GM12874 (cell line): ENCODE results near the gene UBE2Q1.

Experiments used
- TF ChIP-seq, protein P1 (sequence below): IDR thresholded peaks from 2 replicates; pipeline ENCODE4 v1.5.1; 2011; ENCODE audit warnings: low read depth, mild to moderate bottlenecking, control low read depth, low read length, moderate library complexity; ENCODE audit not compliant: insufficient read depth

Gene UBE2Q1

DNA sequence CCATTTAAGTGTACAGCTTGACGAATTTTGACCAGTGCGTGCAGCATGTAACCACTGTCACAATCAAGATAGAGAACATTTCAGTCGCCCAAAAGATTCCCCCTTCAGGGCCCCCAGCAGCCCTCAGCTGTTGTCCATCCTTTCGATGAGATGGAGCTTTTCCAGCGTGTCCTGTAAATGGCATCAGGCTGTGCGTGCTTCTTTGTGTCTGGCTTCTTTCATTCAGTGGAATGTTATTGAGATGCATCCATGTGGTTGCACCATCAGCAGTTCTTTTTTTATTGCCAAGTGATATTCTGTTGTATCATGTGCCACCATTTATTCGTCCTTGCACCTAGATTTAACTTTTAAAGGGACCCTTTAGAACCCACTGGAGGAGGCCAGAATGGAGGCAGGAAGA, 21.9 kb downstream of the UBE2Q1 start:
- TF ChIP-seq, protein P1, sequence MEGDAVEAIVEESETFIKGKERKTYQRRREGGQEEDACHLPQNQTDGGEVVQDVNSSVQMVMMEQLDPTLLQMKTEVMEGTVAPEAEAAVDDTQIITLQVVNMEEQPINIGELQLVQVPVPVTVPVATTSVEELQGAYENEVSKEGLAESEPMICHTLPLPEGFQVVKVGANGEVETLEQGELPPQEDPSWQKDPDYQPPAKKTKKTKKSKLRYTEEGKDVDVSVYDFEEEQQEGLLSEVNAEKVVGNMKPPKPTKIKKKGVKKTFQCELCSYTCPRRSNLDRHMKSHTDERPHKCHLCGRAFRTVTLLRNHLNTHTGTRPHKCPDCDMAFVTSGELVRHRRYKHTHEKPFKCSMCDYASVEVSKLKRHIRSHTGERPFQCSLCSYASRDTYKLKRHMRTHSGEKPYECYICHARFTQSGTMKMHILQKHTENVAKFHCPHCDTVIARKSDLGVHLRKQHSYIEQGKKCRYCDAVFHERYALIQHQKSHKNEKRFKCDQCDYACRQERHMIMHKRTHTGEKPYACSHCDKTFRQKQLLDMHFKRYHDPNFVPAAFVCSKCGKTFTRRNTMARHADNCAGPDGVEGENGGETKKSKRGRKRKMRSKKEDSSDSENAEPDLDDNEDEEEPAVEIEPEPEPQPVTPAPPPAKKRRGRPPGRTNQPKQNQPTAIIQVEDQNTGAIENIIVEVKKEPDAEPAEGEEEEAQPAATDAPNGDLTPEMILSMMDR = no peak

DNA sequence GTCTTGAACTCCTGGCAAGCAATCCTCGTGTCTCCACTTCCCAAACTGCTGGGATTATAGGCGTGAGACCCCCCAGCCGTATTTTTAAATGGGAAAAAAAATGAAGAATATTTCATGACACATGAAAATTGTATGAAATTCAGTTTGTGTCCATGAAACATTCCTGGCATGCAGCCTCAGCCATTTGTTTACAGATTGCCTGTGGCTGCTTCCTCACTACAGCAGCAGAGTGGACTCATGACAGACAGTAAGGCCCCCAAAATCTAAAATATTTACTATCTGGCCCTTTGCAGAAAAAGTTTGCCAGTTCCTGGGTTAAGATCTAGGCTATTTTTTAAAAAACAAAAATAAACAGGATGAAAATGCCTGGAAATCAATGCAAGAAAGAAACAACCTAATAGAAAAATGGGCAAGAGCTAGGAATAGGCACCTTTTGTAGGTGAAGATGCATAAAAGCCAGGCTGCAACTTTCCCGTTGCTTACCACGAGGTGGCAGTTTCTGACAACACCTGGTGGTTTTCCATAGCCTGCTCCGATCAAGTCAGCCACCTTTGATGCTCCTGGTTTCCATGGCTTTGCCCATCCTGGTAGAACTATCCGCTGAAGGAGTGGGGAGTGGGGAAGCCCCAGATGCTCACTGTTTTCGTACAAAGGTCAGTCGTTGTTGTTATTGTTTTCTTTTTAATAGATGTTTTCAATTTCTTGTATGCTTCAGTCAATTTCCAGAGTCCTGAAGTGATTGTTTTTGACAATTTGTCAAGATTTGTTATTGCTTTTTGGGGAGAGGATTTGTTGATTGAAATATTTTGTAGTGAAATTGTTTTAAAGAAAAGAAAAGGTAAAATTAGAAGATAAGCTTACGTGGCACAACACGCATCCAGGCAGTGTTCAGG, 24.3 kb downstream of the UBE2Q1 start:
- TF ChIP-seq, protein P1 = peak; percentile 29

DNA sequence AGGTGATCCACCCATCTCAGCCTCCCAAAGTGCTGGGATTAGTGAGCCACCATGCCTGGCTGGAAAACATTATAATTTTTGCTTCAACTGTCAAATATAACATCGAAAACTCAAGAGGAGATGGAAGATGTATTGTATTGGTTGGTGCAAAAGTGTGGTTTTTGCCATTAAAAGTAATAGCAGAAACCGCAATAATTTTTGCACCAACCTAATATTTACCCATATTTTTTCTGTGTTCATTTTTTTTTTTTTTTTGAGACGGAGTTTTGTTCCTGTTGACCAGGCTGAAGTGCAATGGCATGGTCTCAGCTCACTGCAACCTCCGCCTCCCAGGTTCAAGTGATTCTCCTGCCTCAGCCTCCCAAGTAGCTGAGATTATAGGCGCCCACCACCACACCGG, 29.2 kb downstream of the UBE2Q1 start:
- TF ChIP-seq, protein P1 = no peak

DNA sequence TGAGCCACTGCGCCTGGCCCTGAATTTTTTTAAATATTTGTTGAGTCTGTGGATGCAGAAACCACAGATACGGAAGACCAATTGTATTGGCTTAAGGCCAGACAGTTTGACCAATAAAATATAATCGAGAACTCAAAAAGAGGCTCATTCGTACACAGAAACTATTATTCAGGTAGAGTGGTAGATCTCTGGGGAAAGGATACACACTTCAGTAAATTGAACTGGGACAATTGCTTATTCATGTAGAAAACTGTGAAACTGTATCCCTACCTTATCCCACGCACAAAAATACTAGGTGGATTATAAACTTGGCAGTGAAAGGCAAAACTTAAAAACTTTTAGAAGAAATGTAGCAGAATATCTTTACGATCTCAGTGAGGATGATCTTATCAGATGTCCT, 31.3 kb downstream of the UBE2Q1 start:
- TF ChIP-seq, protein P1 = no peak

DNA sequence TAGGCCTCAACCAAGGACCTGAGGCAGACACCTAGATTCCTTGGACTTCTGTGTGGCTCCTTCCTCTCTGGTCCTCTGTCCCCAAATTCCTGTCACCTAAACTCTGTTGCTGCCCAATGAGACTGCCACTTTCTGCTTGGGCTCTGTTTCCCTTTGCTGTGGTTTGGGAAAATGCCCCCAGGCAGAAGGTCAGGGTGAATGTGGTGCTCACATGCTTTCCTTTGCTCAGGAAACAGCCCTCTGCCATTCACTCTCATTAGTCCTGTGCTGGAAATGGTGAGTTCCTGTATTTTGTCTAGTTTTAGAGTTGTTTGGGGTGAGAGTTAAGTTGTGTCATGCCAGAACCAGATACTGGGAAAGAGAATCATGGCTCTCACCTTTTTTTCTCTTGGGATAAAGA, 33.6 kb downstream of the UBE2Q1 start:
- TF ChIP-seq, protein P1 = no peak

DNA sequence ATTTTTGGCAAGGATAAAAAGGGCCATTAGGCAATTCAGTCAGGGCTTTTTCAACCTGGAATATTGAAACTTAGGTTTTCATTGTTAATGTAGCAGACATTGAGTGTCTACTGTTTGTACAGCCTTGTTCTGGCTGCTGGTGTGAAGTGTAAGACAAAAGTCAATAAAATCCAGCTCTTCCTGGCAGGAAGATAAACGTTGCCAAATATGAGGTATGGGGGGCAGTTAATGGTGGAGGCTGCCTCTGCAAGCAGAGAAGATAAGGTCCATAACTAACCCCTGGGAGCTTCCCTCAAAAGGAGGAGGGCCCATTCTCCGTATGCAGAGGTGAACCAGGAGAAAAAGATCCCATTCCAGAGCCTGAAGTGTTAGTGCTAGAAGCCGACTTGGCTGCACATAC, 36.8 kb downstream of the UBE2Q1 start:
- TF ChIP-seq, protein P1 = no peak

DNA sequence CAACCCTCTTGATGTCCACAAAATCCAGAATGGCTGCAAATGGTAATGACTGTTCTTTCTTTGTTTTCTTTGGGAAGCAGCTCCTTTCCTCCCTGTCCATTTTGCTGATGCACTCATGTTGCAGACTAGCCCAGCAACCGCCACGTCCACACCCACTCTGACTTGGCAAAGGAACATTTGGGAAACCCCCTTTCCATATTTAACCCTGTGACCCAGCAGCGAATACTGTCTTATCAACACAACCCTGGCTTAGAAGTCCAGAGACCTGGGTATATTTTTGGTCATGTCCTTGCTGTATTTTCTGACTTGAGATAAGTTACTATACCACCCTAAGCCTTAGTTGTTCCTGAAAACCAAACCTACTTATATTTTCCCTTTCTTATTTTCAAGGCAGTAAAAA, 38.1 kb downstream of the UBE2Q1 start:
- TF ChIP-seq, protein P1 = no peak
